ENCODE data around the gene PPIP5K2.
"Not testable (repeated sequence)": the region's sequence is repeated elsewhere in the genome, so short reads cannot be mapped to it uniquely, and the experiment has no call there.

PPIP5K2 gene

GRCh38 chr5:103122242-103122641 is 2.1 kb downstream of the PPIP5K2 start:
- no peak for DNase-seq (ENCODE audit: low spot score)

DNA sequence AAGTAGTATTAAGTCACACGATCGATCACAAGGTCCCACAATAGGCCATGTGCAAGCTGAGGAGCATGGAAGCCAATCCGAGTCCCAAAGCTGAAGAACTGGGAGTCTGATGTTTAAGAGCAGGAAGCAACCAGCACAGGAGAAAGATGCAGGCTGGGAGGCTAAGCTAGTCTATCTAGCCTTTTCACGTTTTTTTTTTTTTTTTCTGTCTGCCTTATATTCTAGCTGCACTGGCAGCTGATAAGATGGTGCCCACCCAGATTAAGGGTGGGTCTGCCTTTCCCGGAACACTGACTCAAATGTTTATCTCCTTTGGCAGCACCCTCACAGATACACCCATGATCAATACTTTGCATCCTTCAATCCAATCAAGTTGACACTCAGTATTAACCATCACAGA is 6.5 kb downstream of the PPIP5K2 start:
- DNase-seq (ENCODE audit: low spot score): peak; percentile 82

DNA sequence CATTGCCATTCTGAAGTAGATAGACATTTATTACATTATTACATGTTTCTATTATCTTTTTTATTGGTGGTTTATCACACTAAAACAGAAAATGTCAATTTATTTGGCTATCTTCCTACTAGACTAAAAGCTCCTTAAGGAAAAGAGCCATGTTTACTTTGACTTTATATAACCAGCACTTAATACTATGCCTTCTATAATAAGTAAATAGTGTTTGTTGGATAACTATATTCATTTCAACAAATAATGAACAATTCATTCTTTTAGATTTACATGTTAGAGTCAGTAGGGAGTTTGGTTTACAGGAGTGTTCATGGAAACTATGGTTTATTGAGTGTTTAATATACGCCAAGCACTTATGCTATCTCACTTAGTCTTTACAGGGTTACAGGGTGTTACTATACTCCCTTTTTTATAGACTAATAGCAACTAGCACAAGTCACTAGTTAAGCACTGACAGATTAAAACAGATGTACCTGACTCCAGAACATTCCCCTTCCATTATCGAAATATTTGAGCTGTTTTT is 7.3 kb downstream of the PPIP5K2 start:
- peak; percentile 53 for DNase-seq (ENCODE audit: low spot score)

GRCh38 chr5:103128202-103128601 is 8.1 kb downstream of the PPIP5K2 start:
- DNase-seq (ENCODE audit: low spot score): no peak

DNA sequence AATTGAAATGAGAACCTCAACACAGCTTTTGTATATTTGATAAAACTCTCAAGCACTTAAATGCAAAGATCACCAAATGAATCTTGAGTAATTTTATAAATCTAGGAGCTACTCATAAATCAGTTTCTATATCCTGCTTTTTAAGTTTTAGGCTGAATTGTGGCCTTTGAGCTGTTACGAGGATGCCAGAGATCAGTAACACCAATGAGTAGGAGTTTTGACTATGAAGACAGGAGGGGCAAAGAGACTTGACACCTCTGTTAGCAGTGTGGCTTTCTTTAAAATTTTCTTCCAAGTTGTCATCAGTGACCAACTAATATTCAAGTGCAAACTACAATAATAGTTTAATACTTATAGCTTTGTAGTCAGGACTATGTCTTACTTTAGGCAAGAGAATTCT is 12.6 kb downstream of the PPIP5K2 start:
- no peak for DNase-seq (ENCODE audit: low spot score)

DNA sequence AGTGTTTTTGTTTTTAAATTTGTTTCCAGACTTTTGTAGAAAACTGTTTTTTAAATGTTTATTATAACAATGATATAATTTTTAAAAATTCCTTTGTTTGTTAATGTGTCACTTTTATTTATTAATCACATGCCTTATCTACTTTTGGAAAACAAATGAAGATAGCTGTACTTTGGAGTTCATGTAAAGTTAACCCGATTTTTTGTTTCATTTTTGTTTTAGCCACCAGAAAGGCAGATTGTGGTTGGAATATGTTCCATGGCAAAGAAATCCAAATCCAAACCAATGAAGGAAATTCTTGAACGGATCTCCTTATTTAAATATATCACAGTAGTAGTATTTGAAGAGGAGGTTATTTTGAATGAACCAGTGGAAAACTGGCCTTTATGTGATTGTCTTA is 13.1 kb downstream of the PPIP5K2 start:
- DNase-seq (ENCODE audit: low spot score): no peak

DNA sequence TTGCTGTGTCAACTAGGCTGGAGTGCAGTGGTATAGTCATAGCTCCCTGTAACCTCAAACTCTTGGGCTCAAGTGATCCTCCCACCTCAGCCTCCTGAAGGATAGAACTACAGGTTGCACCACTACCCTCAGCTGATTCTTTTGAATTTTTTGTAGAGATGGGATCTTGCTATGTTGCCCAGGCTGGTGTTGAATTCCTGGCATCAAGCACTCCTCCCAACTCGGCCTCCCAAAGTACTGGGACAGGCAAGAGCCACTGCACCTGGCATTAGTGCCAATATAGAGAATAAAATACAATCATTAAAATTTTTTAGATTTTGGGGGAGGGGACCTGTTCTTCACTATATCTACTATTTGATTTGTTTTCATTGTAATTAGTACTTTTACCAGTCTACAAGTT is 15.4 kb downstream of the PPIP5K2 start:
- no peak for DNase-seq (ENCODE audit: low spot score)

DNA sequence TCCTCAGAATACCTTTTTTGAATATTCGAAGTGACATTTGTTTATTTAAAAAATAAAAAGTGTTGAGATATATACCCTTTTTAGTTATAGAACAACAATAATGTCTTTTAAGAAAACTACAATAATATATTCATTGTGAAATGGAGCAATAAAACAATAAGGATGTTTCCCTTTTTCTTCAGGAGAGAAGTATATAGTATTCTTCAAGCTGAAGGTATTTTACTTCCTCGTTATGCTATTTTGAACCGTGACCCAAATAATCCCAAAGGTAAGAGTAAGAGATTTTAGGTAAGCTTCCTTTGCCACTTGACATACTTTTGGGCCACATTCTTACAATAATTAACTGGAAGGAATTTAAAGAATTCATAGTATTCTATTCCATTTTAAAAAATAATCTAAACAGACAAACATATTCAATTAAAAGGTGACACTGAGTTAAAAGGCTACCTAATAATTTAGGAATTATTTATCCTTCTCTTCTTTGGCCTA is 18.1 kb downstream of the PPIP5K2 start:
- no peak for DNase-seq (ENCODE audit: low spot score)

GRCh38 chr5:103139264-103139865 is 19.3 kb downstream of the PPIP5K2 start:
- peak; percentile 87 for DNase-seq (ENCODE audit: low spot score)

DNA sequence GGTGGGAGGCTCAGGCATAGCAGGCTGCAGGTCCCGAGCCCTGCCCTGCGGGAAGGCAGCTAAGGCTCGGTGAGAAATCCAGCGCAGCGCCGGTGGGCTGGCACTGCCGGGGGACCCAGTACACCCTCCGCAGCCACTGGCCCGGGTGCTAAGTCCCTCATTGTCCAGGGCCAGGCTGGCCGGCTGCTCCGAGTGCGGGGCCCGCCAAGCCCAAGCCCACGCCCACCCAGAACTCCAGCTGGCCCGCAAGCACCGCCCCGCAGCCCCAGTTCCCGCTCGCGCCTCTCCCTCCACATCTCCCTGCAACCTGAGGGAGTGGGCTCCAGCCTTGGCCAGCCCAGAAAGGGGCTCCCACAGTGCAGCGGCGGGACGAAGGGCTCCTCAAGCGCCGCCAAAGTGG is 22.0 kb downstream of the PPIP5K2 start:
- not testable (repeated sequence) for DNase-seq (ENCODE audit: low spot score)

- DNase-seq (ENCODE audit: low spot score): no peak
These were observed 25.1 kb downstream of the PPIP5K2 start for GRCh38 chr5:103145196-103145595.

DNA sequence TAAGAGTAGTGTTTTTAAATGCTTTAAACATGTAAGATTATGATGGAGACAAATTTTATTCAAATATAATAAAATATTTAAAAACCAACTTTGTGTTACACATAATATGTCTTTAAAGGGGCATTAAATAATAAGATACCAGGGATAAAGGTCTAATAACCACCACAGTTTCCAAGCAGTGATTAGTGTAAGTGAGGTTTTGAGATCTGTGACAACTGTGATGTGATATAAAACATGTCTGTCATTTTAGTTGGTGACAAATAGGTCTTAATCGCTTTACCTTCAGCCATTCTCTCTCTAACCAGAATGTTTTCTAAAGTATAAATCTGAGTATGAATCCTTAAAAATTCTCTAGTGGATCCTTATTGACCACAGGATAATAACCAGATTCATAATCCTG is 28.1 kb downstream of the PPIP5K2 start:
- no peak for DNase-seq (ENCODE audit: low spot score)

DNA sequence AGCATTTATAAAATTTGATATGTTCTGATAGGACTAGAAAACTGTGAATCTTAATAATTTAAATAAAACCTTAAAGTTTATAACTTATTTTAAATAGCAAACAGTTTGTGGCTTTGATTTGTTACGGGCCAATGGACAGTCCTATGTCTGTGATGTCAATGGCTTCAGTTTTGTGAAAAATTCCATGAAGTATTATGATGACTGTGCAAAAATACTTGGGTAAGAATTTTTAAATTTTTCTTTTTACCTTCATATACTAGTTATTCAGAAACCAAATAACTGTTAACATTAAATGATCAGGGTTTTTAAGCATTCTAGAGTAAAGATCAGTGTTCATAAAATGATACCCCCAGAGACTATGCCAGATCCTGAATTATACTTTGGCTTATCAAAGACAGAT is 31.1 kb downstream of the PPIP5K2 start:
- no peak for DNase-seq (ENCODE audit: low spot score)

GRCh38 chr5:103166706-103167105 is 46.6 kb downstream of the PPIP5K2 start:
- no peak for DNase-seq (ENCODE audit: low spot score)

DNA sequence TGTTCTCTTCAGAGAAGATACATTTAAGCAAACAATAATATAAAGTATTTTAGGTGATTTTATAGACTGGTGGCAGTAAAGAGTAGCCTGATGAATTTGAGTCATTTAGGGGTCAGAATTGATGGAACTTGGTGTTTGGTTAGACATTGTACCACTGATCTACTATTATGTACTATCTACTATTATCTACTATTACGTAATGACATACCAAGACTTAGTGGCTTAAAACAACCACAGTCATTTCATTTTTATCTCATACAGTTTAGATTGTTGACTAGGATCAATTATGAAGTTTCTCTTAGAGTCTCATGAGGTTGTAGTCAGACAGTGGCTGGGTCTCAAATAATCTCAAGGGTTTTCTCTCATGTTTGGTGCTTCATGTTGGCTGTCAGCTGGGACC is 54.0 kb downstream of the PPIP5K2 start:
- no peak for DNase-seq (ENCODE audit: low spot score)

GRCh38 chr5:103177543-103177942 is 57.4 kb downstream of the PPIP5K2 start:
- no peak for DNase-seq (ENCODE audit: low spot score)

GRCh38 chr5:103178167-103178566 is 58.1 kb downstream of the PPIP5K2 start:
- DNase-seq (ENCODE audit: low spot score): no peak

DNA sequence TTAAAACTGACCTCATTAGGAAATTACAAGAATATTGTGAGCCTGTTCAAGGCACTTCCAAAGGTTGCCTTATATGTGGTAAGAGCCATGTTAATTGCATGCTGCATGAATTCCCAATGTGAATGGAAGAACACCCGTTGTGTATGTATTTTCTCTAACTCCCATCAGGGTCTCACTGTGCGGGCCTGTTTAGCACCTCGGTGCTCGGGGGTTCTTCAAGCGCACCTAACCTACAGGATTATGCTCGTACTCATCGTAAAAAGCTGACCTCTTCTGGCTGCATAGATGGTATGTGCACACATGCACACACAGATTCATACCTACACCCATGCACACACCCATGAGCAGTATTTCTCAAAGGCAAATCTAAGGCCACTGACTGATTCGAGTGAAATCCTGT is 66.1 kb downstream of the PPIP5K2 start:
- DNase-seq (ENCODE audit: low spot score): no peak

- no peak for DNase-seq (ENCODE audit: low spot score)
These were observed 68.3 kb downstream of the PPIP5K2 start for GRCh38 chr5:103188436-103188835.

DNA sequence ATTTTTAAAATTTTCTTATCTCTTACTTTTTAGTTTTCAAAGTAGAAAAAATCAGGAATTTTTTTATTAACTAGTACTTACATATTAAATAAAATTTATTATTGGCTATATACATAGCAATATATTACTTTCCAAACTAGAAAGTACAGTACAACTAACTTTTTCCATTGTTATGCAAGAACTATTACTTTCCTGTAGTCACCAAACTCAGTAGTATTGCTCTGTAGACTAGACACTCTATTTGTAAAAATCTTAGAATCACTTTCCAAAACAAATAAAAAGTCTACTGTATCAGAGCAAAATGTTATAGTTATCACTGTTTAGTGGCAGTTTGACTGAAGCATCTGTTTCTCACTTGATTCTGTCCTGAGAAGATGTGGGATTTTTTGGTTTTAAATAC is 83.1 kb downstream of the PPIP5K2 start:
- no peak for DNase-seq (ENCODE audit: low spot score)

- not testable (repeated sequence) for DNase-seq (ENCODE audit: low spot score)
These were observed 84.9 kb downstream of the PPIP5K2 start for GRCh38 chr5:103204990-103205389.

DNA sequence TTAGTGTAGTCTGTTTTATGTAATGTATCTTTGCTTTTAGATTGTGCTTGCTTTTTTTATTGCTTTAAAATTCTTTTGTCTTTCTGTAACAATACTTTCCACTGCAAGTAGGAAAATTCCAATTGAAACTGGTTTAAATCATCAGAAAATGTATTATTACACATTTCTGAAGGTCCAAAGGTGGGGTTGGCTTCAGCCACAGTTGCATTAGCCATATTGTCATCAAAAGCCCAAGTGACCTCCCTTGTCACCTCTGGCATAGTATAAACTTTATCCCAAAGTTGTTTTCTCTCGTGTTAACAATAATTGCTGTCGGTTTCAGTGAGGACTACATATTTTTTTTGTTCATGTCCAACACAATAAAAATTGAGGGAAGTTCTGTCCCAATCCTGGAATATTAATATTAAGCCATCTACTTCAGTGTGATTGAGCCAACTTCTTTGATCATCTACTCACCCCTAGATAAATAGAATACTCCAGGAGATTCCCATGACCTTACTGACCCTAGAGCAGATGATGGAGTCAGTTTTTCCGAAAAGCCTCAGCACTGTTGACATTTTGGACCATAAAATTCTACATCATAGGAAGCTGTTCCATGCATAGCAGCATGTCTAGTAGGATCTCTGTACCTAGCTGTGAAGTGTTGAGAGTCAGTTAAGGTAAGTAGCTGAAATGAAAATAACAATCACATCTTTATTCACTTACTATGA is 86.0 kb downstream of the PPIP5K2 start:
- no peak for DNase-seq (ENCODE audit: low spot score)

GRCh38 chr5:103207011-103207410 is 86.9 kb downstream of the PPIP5K2 start:
- DNase-seq (ENCODE audit: low spot score): no peak

GRCh38 chr5:103207653-103208052 is 87.6 kb downstream of the PPIP5K2 start:
- DNase-seq (ENCODE audit: low spot score): no peak

All from hematopoietic multipotent progenitor cell treated with erythropoietin and hydrocortisone succinate and interleukin-3 and kit ligand, for 15 days (in vitro differentiated cells).